ENCODE measurements around the gene SAMD8.

DNA sequence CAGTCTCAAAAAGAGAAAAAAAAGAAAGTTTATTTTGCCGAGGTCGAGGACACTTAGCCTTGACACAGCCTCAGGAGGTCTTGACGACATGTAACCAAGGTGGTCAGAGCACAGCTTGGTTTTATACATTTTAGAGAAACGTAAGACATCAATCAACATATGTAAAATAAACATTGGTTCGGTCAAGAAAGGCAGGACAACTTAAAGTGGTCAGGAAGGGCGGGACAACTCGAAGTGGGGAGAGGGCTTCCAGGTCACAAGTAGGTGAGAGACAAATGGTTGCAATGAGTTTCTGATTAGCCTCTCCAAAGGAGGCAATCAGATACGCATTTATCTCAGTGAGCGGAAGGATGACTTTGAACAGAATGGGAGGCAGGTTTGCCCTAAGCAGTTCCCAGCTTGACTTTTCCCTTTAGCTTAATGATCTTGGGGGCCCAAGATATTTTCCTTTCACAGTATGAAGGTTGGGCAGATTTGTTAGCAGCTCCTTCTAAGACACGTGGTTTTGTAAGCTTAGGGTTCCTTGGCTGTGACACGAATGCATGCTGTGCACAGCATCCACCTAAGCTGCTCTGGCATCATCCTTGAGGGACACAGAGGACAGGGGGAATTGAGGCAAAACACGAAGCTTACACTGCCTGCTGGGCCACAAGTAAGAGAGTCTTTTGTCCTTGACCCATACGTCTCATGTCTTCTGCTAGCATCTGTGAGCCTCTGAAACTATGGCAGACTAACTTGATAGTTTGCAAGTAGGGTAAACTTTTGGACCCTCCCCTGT, 95.8 kb downstream of the SAMD8 start:
- TF ChIP-seq, protein P1, sequence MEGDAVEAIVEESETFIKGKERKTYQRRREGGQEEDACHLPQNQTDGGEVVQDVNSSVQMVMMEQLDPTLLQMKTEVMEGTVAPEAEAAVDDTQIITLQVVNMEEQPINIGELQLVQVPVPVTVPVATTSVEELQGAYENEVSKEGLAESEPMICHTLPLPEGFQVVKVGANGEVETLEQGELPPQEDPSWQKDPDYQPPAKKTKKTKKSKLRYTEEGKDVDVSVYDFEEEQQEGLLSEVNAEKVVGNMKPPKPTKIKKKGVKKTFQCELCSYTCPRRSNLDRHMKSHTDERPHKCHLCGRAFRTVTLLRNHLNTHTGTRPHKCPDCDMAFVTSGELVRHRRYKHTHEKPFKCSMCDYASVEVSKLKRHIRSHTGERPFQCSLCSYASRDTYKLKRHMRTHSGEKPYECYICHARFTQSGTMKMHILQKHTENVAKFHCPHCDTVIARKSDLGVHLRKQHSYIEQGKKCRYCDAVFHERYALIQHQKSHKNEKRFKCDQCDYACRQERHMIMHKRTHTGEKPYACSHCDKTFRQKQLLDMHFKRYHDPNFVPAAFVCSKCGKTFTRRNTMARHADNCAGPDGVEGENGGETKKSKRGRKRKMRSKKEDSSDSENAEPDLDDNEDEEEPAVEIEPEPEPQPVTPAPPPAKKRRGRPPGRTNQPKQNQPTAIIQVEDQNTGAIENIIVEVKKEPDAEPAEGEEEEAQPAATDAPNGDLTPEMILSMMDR (IDR thresholded peaks at IDR 0.05; ENCODE audit: insufficient read depth, low read depth, low read length) = no peak
- TF ChIP-seq EZH2 (IDR thresholded peaks at IDR 0.05; ENCODE audit: insufficient read depth, low read length) = no peak

Data from astrocyte (in vitro differentiated cells and primary cell).